Hepatocyte (in vitro differentiated cells): ENCODE data around the gene ZMYND12. TPM values are rescaled to one million over a fixed set of nuclear protein-coding genes. Genes with fewer than 3 reads are reported as not detected.

Source experiments
- DNase-seq: peaks from one replicate; pipeline ENCODE4 v3.0.0-alpha.2; 2016; ENCODE audit warnings: low spot score
- H2AFZ ChIP-seq: fragments of 200-600 bp; sonication (generic); 2 replicates; pipeline ENCODE4 v1.6.0; 2016; ENCODE audit warnings: antibody characterized with exemption, mild to moderate bottlenecking
- H3K27ac ChIP-seq: fragments of 200-600 bp; sonication (generic); 2 replicates; pipeline ENCODE4 v1.5.1; 2016; ENCODE audit warnings: mild to moderate bottlenecking
- H3K27me3 ChIP-seq: fragments of 200-600 bp; sonication (generic); 2 replicates; pipeline ENCODE4 v1.6.1; 2016
- H3K36me3 ChIP-seq: fragments of 200-600 bp; sonication (generic); replicated peaks from 2 replicates; pipeline ENCODE4 v1.5.1; 2016; ENCODE audit warnings: low read depth; ENCODE audit not compliant: insufficient read depth
- H3K4me1 ChIP-seq: fragments of 200-600 bp; sonication (generic); 2 replicates; pipeline ENCODE4 v1.5.1; 2016; ENCODE audit warnings: mild to moderate bottlenecking, moderate library complexity; ENCODE audit not compliant: insufficient read depth
- H3K4me2 ChIP-seq: fragments of 200-600 bp; sonication (generic); 2 replicates; pipeline ENCODE4 v1.6.0; 2016
- H3K4me3 ChIP-seq: fragments of 200-600 bp; sonication (generic); 2 replicates; pipeline ENCODE4 v1.5.1; 2016; ENCODE audit warnings: mild to moderate bottlenecking
- H3K79me2 ChIP-seq: fragments of 200-600 bp; sonication (generic); 2 replicates; pipeline ENCODE4 v1.6.0; 2017; ENCODE audit warnings: mild to moderate bottlenecking
- H3K9me2 ChIP-seq: fragments of 200-600 bp; sonication (generic); replicated peaks from 2 replicates; pipeline ENCODE4 v1.6.0; 2017; ENCODE audit warnings: mild to moderate bottlenecking; ENCODE audit not compliant: insufficient read depth
- H3K9me3 ChIP-seq: fragments of 200-600 bp; sonication (generic); 2 replicates; pipeline ENCODE4 v1.5.1; 2016; ENCODE audit warnings: low read depth, mild to moderate bottlenecking
- H4K20me1 ChIP-seq: fragments of 200-600 bp; sonication (generic); 2 replicates; pipeline ENCODE4 v1.6.0; 2016; ENCODE audit warnings: mild to moderate bottlenecking; ENCODE audit not compliant: insufficient read depth, poor library complexity, severe bottlenecking
- CTCF ChIP-seq: fragments of 200-600 bp; sonication (generic); IDR thresholded peaks from 2 replicates; pipeline ENCODE4 v1.5.1; 2016; ENCODE audit warnings: antibody characterized with exemption, mild to moderate bottlenecking; ENCODE audit not compliant: poor library complexity
- EZH2 ChIP-seq: fragments of 200-600 bp; sonication (generic); IDR thresholded peaks from 2 replicates; pipeline ENCODE4 v1.6.1; 2016; ENCODE audit warnings: antibody characterized with exemption, mild to moderate bottlenecking, borderline replicate concordance
- EZH2phosphoT487 ChIP-seq: fragments of 200-600 bp; sonication (generic); IDR thresholded peaks from one replicate; pipeline ENCODE4 v1.6.1; 2018; ENCODE audit warnings: antibody characterized with exemption, mild to moderate bottlenecking, low read depth, moderate library complexity; ENCODE audit not compliant: unreplicated experiment, severe bottlenecking
- WGBS: methylation state at CpG from one replicate; pipeline ENCODE4 v1.1.6; 2016; ENCODE audit warnings: low lambda C conversion rate; ENCODE audit errors: missing lambda C conversion rate; 5-methylcytosine and 5-hydroxymethylcytosine counted together
- polyA plus RNA-seq: library from polyadenylated mRNA; unstranded; fragments of >200 nt; fragmentation: Nextera tagmentation; extraction: Ambion mirVana; gene quantifications from 2 replicates; pipeline ENCODE4 v1.2.1, GENCODE V29; 2016
- total RNA-seq: library from RNA; depleted of rRNA; stranded (reverse); fragments of >200 nt; gene quantifications from 2 replicates; pipeline ENCODE4 v1.2.3, GENCODE V29; 2014

Gene ZMYND12
- total and polyA plus RNA-seq, 2 experiments from 2014 or later, result 0.57 to 0.87 TPM

GRCh38 chr1:42432714-42433113, 23.1 kb downstream of the ZMYND12 start:
- Histone ChIP-seq H3K79me2 (no peaks in the 10 kb centered on the region), H3K4me3 (no peak overlapping the region), H3K36me3 (no peaks in the 10 kb centered on the region), H2AFZ (no peak overlapping the region), H3K9me2 (no peaks in the 10 kb centered on the region), H3K4me2 (no peak overlapping the region), H4K20me1 (no peaks in the 10 kb centered on the region), H3K4me1 (peaks cover 8% of the 10 kb centered on the region), H3K27me3 (no peaks in the 10 kb centered on the region), H3K9me3 (no peaks in the 10 kb centered on the region), H3K27ac (no peak overlapping the region)
- whole genome bisulfite sequencing, result 70% methylated on average over 4 of the region's 4 CpGs
- DNase-seq, result no peak
- no peak for TF ChIP-seq EZH2
- no peak for TF ChIP-seq CTCF
- TF ChIP-seq EZH2phosphoT487, result no peak

GRCh38 chr1:42431514-42431913, 24.3 kb downstream of the ZMYND12 start:
- Histone ChIP-seq H3K27ac (peak overlapping the region; percentile 80), H2AFZ (no peak overlapping the region), H3K4me2 (no peak overlapping the region), H3K4me3 (no peak overlapping the region), H4K20me1 (no peaks in the 10 kb centered on the region), H3K79me2 (no peaks in the 10 kb centered on the region), H3K36me3 (no peaks in the 10 kb centered on the region), H3K9me2 (no peaks in the 10 kb centered on the region), H3K27me3 (no peaks in the 10 kb centered on the region), H3K4me1 (peaks cover 8% of the 10 kb centered on the region), H3K9me3 (no peaks in the 10 kb centered on the region)
- 68% methylated on average over 3 of the region's 3 CpGs for WGBS
- no peak for TF ChIP-seq EZH2
- no peak for TF ChIP-seq EZH2phosphoT487
- DNase-seq, result peak; percentile 48

- peak overlapping the region; percentile 80 for H3K27ac ChIP-seq
These were observed 25.3 kb downstream of the ZMYND12 start for GRCh38 chr1:42430286-42431135.

More at GRCh38 chr1:42430286-42431135, 25.3 kb downstream of the ZMYND12 start:
- Histone ChIP-seq H3K4me2 (no peak overlapping the region), H3K4me3 (no peak overlapping the region), H3K4me1 (peaks cover 8% of the 10 kb centered on the region), H3K9me2 (no peaks in the 10 kb centered on the region), H4K20me1 (no peaks in the 10 kb centered on the region), H3K9me3 (no peaks in the 10 kb centered on the region), H2AFZ (no peak overlapping the region), H3K27me3 (no peaks in the 10 kb centered on the region), H3K36me3 (no peaks in the 10 kb centered on the region), H3K79me2 (no peaks in the 10 kb centered on the region)
- WGBS, result 84% methylated on average over 3 of the region's 3 CpGs
- DNase-seq, result no peak
- TF ChIP-seq EZH2phosphoT487, result no peak
- no peak for TF ChIP-seq EZH2
- TF ChIP-seq CTCF, result no peak
